Cardiac muscle cell (in vitro differentiated cells and primary cell): ENCODE results near the gene ZNF821. TPM values are rescaled to one million over a fixed set of nuclear protein-coding genes. Genes with fewer than 3 reads are reported as not detected.
A peak's percentile ranks its signal among the peaks of the same experiment; 100 is the strongest.
"Not testable (repeated sequence)": the region's sequence is repeated elsewhere in the genome, so short reads cannot be mapped to it uniquely, and the experiment has no call there.

Source experiments
- DNase-seq, 2 donors: peaks; one replicate each; pipeline versions ENCODE4 v3.0.0 to v3.0.0-alpha.2; 2010 to 2017; ENCODE audit warnings: low read depth in 1 of 2, low spot score in 1 of 2
- H3K27ac ChIP-seq: fragments of 200-600 bp; sonication (generic); 2 replicates; pipeline ENCODE4 v1.5.1; 2016
- H3K27me3 ChIP-seq: fragments of 200-600 bp; sonication (generic); 2 replicates; pipeline ENCODE4 v1.6.0; 2016; ENCODE audit warnings: control low read depth
- H3K36me3 ChIP-seq: fragments of 200-600 bp; sonication (generic); 2 replicates; pipeline ENCODE4 v1.5.1; 2016; ENCODE audit warnings: control low read depth
- H3K4me1 ChIP-seq: fragments of 200-600 bp; sonication (generic); 2 replicates; pipeline ENCODE4 v1.8.1; 2017; ENCODE audit warnings: low read depth, mild to moderate bottlenecking, mixed run types
- H3K4me3 ChIP-seq: fragments of 200-600 bp; sonication (generic); 2 replicates; pipeline ENCODE4 v1.5.1; 2016; ENCODE audit warnings: mild to moderate bottlenecking
- H3K9me3 ChIP-seq: fragments of 200-600 bp; sonication (generic); 2 replicates; pipeline ENCODE4 v1.5.1; 2017; ENCODE audit warnings: low read depth, mild to moderate bottlenecking, control low read depth
- CTCF ChIP-seq: IDR thresholded peaks from 2 replicates; pipeline ENCODE4 v1.5.1; 2012; ENCODE audit warnings: low read depth, mild to moderate bottlenecking, low read length
- polyA plus RNA-seq: library from polyadenylated mRNA; unstranded; fragments of >200 nt; fragmentation: Nextera tagmentation; extraction: Ambion mirVana; gene quantifications from 2 replicates; pipeline ENCODE4 v1.2.1, GENCODE V29; 2016
- total RNA-seq: library from RNA; depleted of rRNA; stranded (reverse); fragments of >200 nt; gene quantifications from 2 replicates; pipeline ENCODE4 v1.2.3, GENCODE V29; 2016

The ZNF821 gene
- total and polyA plus RNA-seq, 2 experiments from 2014 or later = 19.6 to 24.9 TPM

- no peak overlapping the region for H3K4me3 ChIP-seq
- no peaks in the 10 kb centered on the region for H3K27me3 ChIP-seq
- H3K4me1 ChIP-seq = no peaks in the 10 kb centered on the region
- no peaks in the 10 kb centered on the region for H3K9me3 ChIP-seq
- TF ChIP-seq CTCF = no peak
- DNase-seq = peak in 1 of 2 donors; percentile 53
- peak overlapping the region; percentile 71 for H3K27ac ChIP-seq
- H3K36me3 ChIP-seq = peaks cover 27% of the 10 kb centered on the region
Observed at GRCh38 chr16:71869089-71869488, 14.9 kb downstream of the ZNF821 start.

- Histone ChIP-seq H3K9me3 (no peaks in the 10 kb centered on the region), H3K4me3 (no peak overlapping the region), H3K4me1 (no peaks in the 10 kb centered on the region), H3K36me3 (peaks cover 35% of the 10 kb centered on the region), H3K27ac (no peak overlapping the region), H3K27me3 (no peaks in the 10 kb centered on the region)
- TF ChIP-seq CTCF = no peak
- DNase-seq = no peak
Observed at GRCh38 chr16:71867939-71868338, 16.0 kb downstream of the ZNF821 start.

GRCh38 chr16:71867175-71867574 is 16.8 kb downstream of the ZNF821 start:
- H3K27me3 ChIP-seq, DNase-seq, H3K9me3 ChIP-seq, H3K4me3 ChIP-seq, H3K27ac ChIP-seq, H3K4me1 ChIP-seq: not testable (repeated sequence)
- peaks cover 43% of the 10 kb centered on the region for H3K36me3 ChIP-seq

- peaks cover 45% of the 10 kb centered on the region for H3K36me3 ChIP-seq
- H3K27ac ChIP-seq = no peak overlapping the region
- TF ChIP-seq CTCF = no peak
Observed at GRCh38 chr16:71865173-71865863, 18.7 kb downstream of the ZNF821 start.

GRCh38 chr16:71863995-71864394 is 20.0 kb downstream of the ZNF821 start:
- H3K27ac ChIP-seq = no peak overlapping the region
- no peaks in the 10 kb centered on the region for H3K4me1 ChIP-seq
- peaks cover 51% of the 10 kb centered on the region for H3K36me3 ChIP-seq
- DNase-seq = no peak
- no peaks in the 10 kb centered on the region for H3K27me3 ChIP-seq
- no peak for TF ChIP-seq CTCF
- H3K4me3 ChIP-seq = no peak overlapping the region
- H3K9me3 ChIP-seq = no peaks in the 10 kb centered on the region

More at GRCh38 chr16:71865173-71865863, 18.7 kb downstream of the ZNF821 start:
- Histone ChIP-seq H3K4me3 (no peak overlapping the region), H3K9me3 (no peaks in the 10 kb centered on the region), H3K4me1 (no peaks in the 10 kb centered on the region), H3K27me3 (no peaks in the 10 kb centered on the region)
- DNase-seq = no peak

GRCh38 chr16:71859762-71860521 is 24.0 kb downstream of the ZNF821 start:
- Histone ChIP-seq H3K27ac (no peak overlapping the region), H3K36me3 (peaks cover 36% of the 10 kb centered on the region), H3K4me1 (no peaks in the 10 kb centered on the region), H3K27me3 (no peaks in the 10 kb centered on the region), H3K4me3 (no peak overlapping the region), H3K9me3 (no peaks in the 10 kb centered on the region)
- TF ChIP-seq CTCF = no peak
- no peak for DNase-seq
